Body of pancreas (tissue), 4 donors: ENCODE results near the gene NES. TPM values are rescaled to one million over a fixed set of nuclear protein-coding genes. Genes with fewer than 3 reads are reported as not detected.

Experiments used
- ATAC-seq: fragments of 150-250 bp; one replicate; pipeline ENCODE4 v1.9.1; 2016
- DNase-seq, 4 donors: peaks; one replicate each; pipeline ENCODE4 v3.0.0-alpha.2; 2019
- H3K27ac ChIP-seq, 4 donors: fragments of 200-600 bp; sonication (generic); 1 replicate in 3 of 4; 2 replicates in 1 of 4; pipeline versions ENCODE4 v1.5.1 to v1.6.1; 2016 to 2019; ENCODE audit warnings: mild to moderate bottlenecking in 1 of 4, mixed read lengths in 1 of 4, moderate library complexity in 1 of 4
- H3K27me3 ChIP-seq, 2 donors: fragments of 200-600 bp; sonication (generic); one replicate each; pipeline ENCODE4 v1.6.0; 2016; ENCODE audit warnings: mild to moderate bottlenecking in 1 of 2
- H3K36me3 ChIP-seq, 2 donors: fragments of 200-600 bp; sonication (generic); replicated peaks in 1 of 2; 2 replicates each; pipeline ENCODE4 v1.5.1; 2016; ENCODE audit warnings: low read depth in 2 of 2; ENCODE audit not compliant: insufficient read depth in 1 of 2
- H3K4me1 ChIP-seq: fragments of 200-600 bp; sonication (generic); one replicate; pipeline ENCODE4 v1.6.0; 2016
- H3K4me3 ChIP-seq, 2 donors: fragments of 200-600 bp; sonication (generic); 1 replicate in 1 of 2; 2 replicates in 1 of 2; pipeline ENCODE4 v1.5.1; 2016 to 2019
- H3K9me3 ChIP-seq, 3 donors: fragments of 200-600 bp; sonication (generic); 1 replicate in 2 of 3; 2 replicates in 1 of 3; pipeline ENCODE4 v1.5.1; 2016
- POLR2A ChIP-seq, 3 donors: fragments of 450-650 bp; IDR thresholded peaks; one replicate each; pipeline ENCODE4 v1.6.1; 2016; ENCODE audit warnings: antibody characterized with exemption in 3 of 3, mild to moderate bottlenecking in 2 of 3
- WGBS, 2 donors: methylation state at CpG; one replicate each; pipeline ENCODE4 v1.1.5; 2017; 5-methylcytosine and 5-hydroxymethylcytosine counted together
- intact Hi-C: fragments of 100-400 bp; cut with DNase I; formaldehyde crosslinking; loops from one replicate; pipeline ENCODE4 v1.15.1; 2023
- total RNA-seq, 2 donors: library from RNA; depleted of rRNA; stranded (reverse); fragments of >200 nt; gene quantifications; one replicate each; pipeline ENCODE4 v1.1.0, GENCODE V29; 2016
- TF ChIP-seq, protein P1 (sequence below), 7 experiments: fragments of 450-650 bp in 4 of 7; fragments of 200-600 bp in 3 of 7; sonication (generic) in 3 of 7; IDR thresholded peaks; one replicate each; pipeline ENCODE4 v1.5.1; 2016 to 2019; ENCODE audit warnings: antibody characterized with exemption in 7 of 7

The NES gene
- total RNA-seq, 2 donors from 2014 or later: 4.2 to 12.2 TPM

DNA sequence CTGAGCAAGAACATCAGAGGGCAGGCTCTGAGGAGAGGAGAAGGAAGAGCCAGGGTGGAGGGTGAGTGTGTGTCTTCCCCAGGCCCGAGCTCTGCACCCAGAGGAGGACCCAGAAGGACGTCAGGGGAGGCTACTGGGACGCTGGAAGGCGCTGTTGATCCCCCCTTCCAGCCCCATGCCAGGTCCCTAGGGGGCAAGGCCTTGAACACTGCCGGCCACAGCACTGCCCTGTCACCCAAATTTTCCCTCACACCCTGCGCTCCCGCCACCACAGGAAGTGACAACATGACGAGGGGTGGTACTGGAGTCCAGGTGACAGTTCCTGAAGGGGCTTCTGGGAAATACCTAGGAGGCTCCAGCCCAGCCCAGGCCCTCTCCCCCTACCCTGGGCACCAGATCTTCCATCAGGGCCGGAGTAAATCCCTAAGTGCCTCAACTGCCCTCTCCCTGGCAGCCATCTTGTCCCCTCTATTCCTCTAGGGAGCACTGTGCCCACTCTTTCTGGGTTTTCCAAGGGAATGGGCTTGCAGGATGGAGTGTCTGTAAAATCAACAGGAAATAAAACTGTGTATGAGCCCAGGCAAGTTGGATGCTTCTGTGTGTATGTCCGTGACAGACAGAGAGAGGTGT, 18.1 kb downstream of the NES start:
- peaks cover 50% of the 10 kb centered on the region for H3K4me1 ChIP-seq

DNA sequence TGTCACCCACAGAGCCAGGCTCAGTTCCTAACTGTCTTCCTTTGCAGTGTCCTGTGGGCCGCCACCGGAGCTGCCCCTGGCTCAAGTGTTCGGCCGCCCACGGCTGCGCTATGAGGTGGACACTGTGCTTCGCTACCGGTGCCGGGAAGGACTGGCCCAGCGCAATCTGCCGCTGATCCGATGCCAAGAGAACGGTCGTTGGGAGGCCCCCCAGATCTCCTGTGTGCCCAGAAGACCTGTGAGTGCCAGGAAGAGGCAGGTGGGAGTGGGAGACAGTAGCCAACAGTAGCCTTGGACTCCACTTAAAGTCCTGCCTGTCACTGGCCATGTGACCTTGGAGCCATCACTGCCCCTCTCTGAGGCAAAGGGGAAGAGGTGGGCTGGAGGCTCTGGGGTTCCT, 18.7 kb downstream of the NES start:
- peaks cover 50% of the 10 kb centered on the region for H3K4me1 ChIP-seq
- no peak for DNase-seq
- H3K27me3 ChIP-seq: peaks cover 0 to 13% of the 10 kb centered on the region in 2 donors
- H3K27ac ChIP-seq: no peak overlapping the region
- ATAC-seq: no peak
- TF ChIP-seq POLR2A (IDR thresholded peaks at IDR 0.05): no peak
- TF ChIP-seq, protein P1, sequence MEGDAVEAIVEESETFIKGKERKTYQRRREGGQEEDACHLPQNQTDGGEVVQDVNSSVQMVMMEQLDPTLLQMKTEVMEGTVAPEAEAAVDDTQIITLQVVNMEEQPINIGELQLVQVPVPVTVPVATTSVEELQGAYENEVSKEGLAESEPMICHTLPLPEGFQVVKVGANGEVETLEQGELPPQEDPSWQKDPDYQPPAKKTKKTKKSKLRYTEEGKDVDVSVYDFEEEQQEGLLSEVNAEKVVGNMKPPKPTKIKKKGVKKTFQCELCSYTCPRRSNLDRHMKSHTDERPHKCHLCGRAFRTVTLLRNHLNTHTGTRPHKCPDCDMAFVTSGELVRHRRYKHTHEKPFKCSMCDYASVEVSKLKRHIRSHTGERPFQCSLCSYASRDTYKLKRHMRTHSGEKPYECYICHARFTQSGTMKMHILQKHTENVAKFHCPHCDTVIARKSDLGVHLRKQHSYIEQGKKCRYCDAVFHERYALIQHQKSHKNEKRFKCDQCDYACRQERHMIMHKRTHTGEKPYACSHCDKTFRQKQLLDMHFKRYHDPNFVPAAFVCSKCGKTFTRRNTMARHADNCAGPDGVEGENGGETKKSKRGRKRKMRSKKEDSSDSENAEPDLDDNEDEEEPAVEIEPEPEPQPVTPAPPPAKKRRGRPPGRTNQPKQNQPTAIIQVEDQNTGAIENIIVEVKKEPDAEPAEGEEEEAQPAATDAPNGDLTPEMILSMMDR (IDR thresholded peaks at IDR 0.05): no peak
- 71 to 82% methylated on average over 9 to 14 of the region's 14 CpGs for WGBS, 2 donors
- H3K4me3 ChIP-seq: no peak overlapping the region
- H3K9me3 ChIP-seq: no peaks in the 10 kb centered on the region
- no peaks in the 10 kb centered on the region for H3K36me3 ChIP-seq
- intact Hi-C loops: loop anchor here (5.0 kb wide), 1 partner anchor 36 kb away; no protein-coding TSS in a partner anchor

More for the DNA sequence above, 18.1 kb downstream of the NES start:
- ATAC-seq: no peak
- WGBS, 2 donors: 56 to 67% methylated on average over 4 to 10 of the region's 10 CpGs
- Histone ChIP-seq H3K4me3 (no peak overlapping the region), H3K9me3 (no peaks in the 10 kb centered on the region), H3K36me3 (no peaks in the 10 kb centered on the region), H3K27me3 (peaks cover 0 to 13% of the 10 kb centered on the region in 2 donors), H3K27ac (no peak overlapping the region)
- TF ChIP-seq, protein P1 (IDR thresholded peaks at IDR 0.05): no peak
- intact Hi-C loops: loop anchor here (5.0 kb wide), 1 partner anchor 37 kb away; no protein-coding TSS in a partner anchor
- DNase-seq: no peak

DNA sequence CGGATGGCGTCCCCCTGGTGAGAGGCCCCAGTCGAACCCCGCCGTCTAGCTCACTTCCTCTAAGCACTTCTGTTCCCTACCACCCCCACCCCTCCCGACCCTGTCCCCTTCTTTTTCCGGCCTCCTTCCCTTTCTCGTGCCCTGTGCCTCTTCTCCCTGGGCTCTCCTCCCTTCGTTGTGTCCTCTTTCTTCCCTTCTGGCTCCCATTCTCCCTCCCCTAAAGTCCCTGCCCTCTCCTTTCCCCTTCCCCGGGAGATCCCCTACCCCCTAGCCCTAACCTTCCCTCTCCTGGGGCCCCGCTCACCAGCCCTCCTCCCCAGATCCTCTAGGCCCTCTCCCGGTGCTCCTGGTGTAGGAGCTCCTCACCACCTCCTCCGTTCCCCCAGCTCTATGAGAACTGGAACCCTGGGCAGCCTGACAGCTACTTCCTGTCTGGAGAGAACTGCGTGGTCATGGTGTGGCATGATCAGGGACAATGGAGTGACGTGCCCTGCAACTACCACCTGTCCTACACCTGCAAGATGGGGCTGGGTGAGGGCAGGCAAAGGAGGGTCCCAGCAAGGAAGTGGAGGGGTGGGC, 19.4 kb downstream of the NES start:
- WGBS, 2 donors: 6 to 20% methylated on average over 13 to 14 of the region's 15 CpGs
- no peak for TF ChIP-seq POLR2A (IDR thresholded peaks at IDR 0.05)
- TF ChIP-seq, protein P1 (IDR thresholded peaks at IDR 0.05): no peak
- H3K4me1 ChIP-seq: peaks cover 50% of the 10 kb centered on the region
- H3K9me3 ChIP-seq: no peaks in the 10 kb centered on the region
- no peak for ATAC-seq
- H3K36me3 ChIP-seq: no peaks in the 10 kb centered on the region
- no peak for DNase-seq
- intact Hi-C loops: loop anchor here (5.0 kb wide), 1 partner anchor 36 kb away; no protein-coding TSS in a partner anchor
- H3K4me3 ChIP-seq: no peak overlapping the region
- H3K27me3 ChIP-seq: peaks cover 0 to 13% of the 10 kb centered on the region in 2 donors
- no peak overlapping the region for H3K27ac ChIP-seq

DNA sequence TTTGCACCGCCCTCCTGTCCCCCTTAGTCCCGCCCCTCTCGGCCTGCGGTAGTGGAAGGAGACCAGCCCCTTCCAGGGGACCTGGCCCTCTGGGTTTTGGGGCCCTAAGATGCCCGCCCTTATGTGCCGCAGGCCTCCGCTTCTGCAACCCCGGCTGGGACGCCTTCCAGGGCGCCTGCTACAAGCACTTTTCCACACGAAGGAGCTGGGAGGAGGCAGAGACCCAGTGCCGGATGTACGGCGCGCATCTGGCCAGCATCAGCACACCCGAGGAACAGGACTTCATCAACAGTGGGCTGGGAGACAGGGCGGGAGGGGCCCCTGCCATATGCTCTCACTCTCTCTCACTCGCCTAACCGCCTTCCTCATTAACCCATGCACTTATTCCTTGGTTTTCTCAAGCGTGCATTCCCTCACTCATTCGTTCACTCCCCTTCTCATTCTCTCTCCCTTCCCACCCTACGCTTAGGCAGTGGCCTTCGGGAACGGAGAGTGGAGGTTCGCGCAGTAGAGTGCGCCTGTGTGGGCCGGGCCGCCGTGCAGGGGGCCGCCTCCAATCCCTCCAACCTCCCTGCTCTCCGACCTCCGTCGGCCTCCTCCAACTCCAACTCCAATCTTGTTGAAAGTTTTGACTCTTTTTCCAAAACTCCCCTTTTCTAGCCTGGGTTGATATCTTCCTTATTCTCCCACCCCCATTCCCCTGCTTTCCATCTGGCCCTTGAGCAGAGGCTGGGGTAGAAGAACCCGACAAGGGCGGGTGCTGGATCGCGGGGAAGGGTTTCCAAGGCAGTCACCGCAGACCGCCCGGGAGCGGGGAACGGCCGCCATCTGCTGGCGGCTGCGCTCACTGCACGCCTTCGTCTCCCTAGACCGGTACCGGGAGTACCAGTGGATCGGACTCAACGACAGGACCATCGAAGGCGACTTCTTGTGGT, 20.1 kb downstream of the NES start:
- Histone ChIP-seq H3K4me1 (peaks cover 44% of the 10 kb centered on the region), H3K9me3 (no peaks in the 10 kb centered on the region), H3K27ac (no peak overlapping the region), H3K27me3 (peaks cover 0 to 13% of the 10 kb centered on the region in 2 donors), H3K36me3 (no peaks in the 10 kb centered on the region), H3K4me3 (no peak overlapping the region)
- WGBS, 2 donors: 3 to 4% methylated on average over 46 to 54 of the region's 54 CpGs
- TF ChIP-seq, protein P1 (IDR thresholded peaks at IDR 0.05): peak; percentile 91 to 97 (median 94)
- TF ChIP-seq POLR2A (IDR thresholded peaks at IDR 0.05): no peak
- intact Hi-C loops: loop anchor here (5.0 kb wide), 1 partner anchor 35 kb away; no protein-coding TSS in a partner anchor
- DNase-seq (peak; percentile 68 to 80 (median 78)), ATAC-seq (peak; percentile 53)
